ENCODE data around the gene NT5C1A.

GRCh38 chr1:39696448-39696847 is 24.5 kb upstream of the NT5C1A start:
- no peak for TF ChIP-seq POLR2AphosphoS5 (IDR thresholded peaks at IDR 0.05; ENCODE audit: borderline replicate concordance, low read depth, low read length)
- no peak for TF ChIP-seq EZH2 (IDR thresholded peaks at IDR 0.05)
- TF ChIP-seq FOXP2 (optimal IDR thresholded peaks at IDR 0.05; ENCODE audit: control extremely low read depth, extremely low read length, insufficient read depth), result no peak
